ENCODE measurements around the gene TTC4. TPM values are rescaled to one million over a fixed set of nuclear protein-coding genes. Genes with fewer than 3 reads are reported as not detected.
"Not testable (repeated sequence)": the region's sequence is repeated elsewhere in the genome, so short reads cannot be mapped to it uniquely, and the experiment has no call there.

TTC4 gene
- total RNA-seq, 1 experiment from 2014 or later: 30.8 TPM

DNA sequence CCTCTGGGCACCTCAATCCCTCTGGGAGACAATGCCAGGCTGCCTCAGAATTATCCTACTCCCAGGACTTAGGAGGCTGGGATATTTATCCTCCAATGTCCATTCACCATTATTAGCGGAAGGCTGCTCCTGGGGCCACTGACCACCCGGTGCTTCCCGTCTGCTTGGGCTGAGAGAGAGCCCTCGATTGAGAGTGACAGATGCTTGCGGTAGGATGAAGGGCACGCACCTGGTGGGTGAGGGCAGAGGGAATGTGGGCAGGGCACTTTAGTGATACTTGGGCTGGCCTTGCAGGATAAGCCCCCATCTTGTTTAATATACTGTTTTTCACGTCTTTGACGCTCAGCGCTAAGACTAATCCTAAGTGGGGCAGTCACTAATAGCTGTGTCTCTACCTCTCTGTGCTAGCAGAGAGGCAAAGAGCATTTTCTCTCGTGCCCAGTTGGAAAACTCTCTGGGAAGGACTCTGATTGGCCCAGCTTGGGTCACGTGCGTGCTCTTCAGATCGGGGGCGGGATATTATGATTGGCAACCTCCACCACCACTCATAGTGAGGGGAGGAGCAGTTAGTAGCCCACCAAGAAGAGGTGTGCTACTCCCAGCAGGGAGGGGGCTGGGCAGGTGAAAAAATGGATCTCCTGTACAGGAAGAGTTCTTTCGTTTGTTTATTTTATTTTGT, 59.3 kb downstream of the TTC4 start:
- Histone ChIP-seq H2BK5ac (ENCODE audit: insufficient read length, low read length) (no peak overlapping the region), H3K23me2 (ENCODE audit: insufficient read length, low read depth, low read length, poor library complexity, severe bottlenecking) (no peaks in the 10 kb centered on the region), H3K56ac (ENCODE audit: insufficient read length, low read depth, low read length) (no peak overlapping the region), H2AK5ac (ENCODE audit: insufficient read length, low read length) (no peak overlapping the region), H3K79me1 (ENCODE audit: insufficient read depth, low read depth, low read length, poor library complexity, severe bottlenecking) (no peaks in the 10 kb centered on the region), H4K91ac (ENCODE audit: insufficient read length, low read depth, low read length) (no peak overlapping the region), H3K9ac (ENCODE audit: extremely low read depth, insufficient read length, low read length) (no peak overlapping the region), H3K4me1 (ENCODE audit: insufficient read depth, low read length) (no peaks in the 10 kb centered on the region), H4K5ac (ENCODE audit: insufficient read length, low read depth, low read length) (no peak overlapping the region), H3K4me2 (ENCODE audit: insufficient read depth, insufficient read length, low read length) (no peak overlapping the region), H3K79me2 (ENCODE audit: insufficient read depth, low read length) (no peaks in the 10 kb centered on the region), H3K23ac (ENCODE audit: insufficient read length, low read depth, low read length) (no peak overlapping the region), H3K14ac (ENCODE audit: insufficient read depth, low read length) (no peak overlapping the region), H3T11ph (ENCODE audit: low read length) (no peak overlapping the region), H2BK15ac (ENCODE audit: low read depth, low read length) (no peak overlapping the region), H2BK20ac (ENCODE audit: low read depth, low read length, poor library complexity, severe bottlenecking) (no peak overlapping the region), H3K27me3 (ENCODE audit: insufficient read depth, low read length) (no peaks in the 10 kb centered on the region), H3K9me3 (ENCODE audit: control insufficient read depth, low read depth, low read length) (no peaks in the 10 kb centered on the region), H2BK120ac (ENCODE audit: low read depth, low read length, poor library complexity, severe bottlenecking) (no peak overlapping the region), H2AFZ (ENCODE audit: low read length) (no peak overlapping the region), H3K27ac (ENCODE audit: insufficient read length, low read depth, low read length) (no peak overlapping the region), H2BK12ac (ENCODE audit: insufficient read length, low read depth, low read length) (no peak overlapping the region), H4K20me1 (ENCODE audit: control insufficient read depth, insufficient read depth, insufficient read length) (no peaks in the 10 kb centered on the region), H4K8ac (replicated peaks; ENCODE audit: insufficient read length, low read depth, low read length) (no peak overlapping the region), H3K4ac (ENCODE audit: low read depth, low read length) (no peak overlapping the region), H3K18ac (ENCODE audit: insufficient read length, low read depth, low read length) (no peak overlapping the region)
- H3K4me1 Mint-ChIP-seq: peaks cover 7 to 16% of the 10 kb centered on the region in 2 experiments
- DNase-seq: peak; percentile 92
- TF ChIP-seq, protein P1, sequence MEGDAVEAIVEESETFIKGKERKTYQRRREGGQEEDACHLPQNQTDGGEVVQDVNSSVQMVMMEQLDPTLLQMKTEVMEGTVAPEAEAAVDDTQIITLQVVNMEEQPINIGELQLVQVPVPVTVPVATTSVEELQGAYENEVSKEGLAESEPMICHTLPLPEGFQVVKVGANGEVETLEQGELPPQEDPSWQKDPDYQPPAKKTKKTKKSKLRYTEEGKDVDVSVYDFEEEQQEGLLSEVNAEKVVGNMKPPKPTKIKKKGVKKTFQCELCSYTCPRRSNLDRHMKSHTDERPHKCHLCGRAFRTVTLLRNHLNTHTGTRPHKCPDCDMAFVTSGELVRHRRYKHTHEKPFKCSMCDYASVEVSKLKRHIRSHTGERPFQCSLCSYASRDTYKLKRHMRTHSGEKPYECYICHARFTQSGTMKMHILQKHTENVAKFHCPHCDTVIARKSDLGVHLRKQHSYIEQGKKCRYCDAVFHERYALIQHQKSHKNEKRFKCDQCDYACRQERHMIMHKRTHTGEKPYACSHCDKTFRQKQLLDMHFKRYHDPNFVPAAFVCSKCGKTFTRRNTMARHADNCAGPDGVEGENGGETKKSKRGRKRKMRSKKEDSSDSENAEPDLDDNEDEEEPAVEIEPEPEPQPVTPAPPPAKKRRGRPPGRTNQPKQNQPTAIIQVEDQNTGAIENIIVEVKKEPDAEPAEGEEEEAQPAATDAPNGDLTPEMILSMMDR (conservative IDR thresholded peaks at IDR 0.05): no peak
- no peaks in the 10 kb centered on the region for H3K36me3 Mint-ChIP-seq (ENCODE audit: insufficient read depth in 1 of 3, low read depth in 3 of 3)
- no peak overlapping the region; a peak in 1 of 5 replicates for H3K4me3 Mint-ChIP-seq
- no CpG with 5 or more reads among the region's 15 CpGs for WGBS (ENCODE audit: extremely low coverage, insufficient read length, low lambda C conversion rate)
- H3K27ac Mint-ChIP-seq: no peak overlapping the region
- no peaks in the 10 kb centered on the region; a peak in 1 of 5 replicates for H3K9me3 Mint-ChIP-seq
- H3K27me3 Mint-ChIP-seq (ENCODE audit: low read depth): peaks cover 13% of the 10 kb centered on the region

DNA sequence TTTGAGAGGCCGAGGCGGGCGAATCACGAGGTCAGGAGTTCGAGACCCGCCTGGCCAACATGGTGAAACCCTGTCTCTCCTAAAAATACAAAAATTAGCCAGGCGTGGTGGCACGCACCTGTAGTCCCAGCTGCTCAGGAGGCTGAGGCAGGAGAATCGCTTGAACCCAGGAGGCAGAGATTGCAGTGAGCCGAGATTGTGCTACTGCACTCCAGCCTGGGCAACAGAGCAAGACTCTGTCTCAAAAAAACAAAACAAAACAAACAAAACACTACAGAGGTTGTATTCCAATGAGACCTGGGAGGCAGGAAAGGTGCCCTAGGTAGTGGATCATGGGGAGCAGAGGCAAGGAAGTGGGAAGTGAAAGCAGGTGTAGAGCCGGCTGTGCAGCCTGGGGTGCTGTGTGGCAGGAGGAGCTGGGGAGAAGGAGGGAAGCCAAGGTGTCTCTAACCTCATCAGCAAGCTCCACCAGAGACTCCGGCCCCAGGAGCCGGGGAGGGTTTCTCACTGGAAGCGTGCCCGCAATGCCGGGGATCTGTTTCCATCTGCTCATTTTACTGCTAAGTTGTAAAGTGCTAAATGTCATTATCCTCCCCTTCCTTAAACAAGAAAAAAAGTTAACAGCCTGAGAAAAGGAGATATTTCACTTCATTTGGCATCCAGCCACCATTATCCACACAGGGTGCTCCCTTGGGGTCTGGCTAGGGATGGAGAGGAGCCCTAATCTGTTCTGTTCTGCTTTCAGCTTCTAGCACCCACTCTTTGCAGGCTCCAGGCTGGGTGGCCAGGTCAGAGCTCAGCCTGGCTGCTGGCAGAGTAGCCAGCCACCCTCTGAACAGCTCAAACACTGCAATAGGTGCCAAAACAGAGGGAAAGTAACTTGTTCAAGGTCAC, 60.4 kb downstream of the TTC4 start:
- H3K23me2 ChIP-seq (ENCODE audit: insufficient read length, low read depth, low read length, poor library complexity, severe bottlenecking); H3K9me3 ChIP-seq (ENCODE audit: control insufficient read depth, low read depth, low read length); H3T11ph ChIP-seq (ENCODE audit: low read length); H2BK12ac ChIP-seq (ENCODE audit: insufficient read length, low read depth, low read length); H3K4me2 ChIP-seq (ENCODE audit: insufficient read depth, insufficient read length, low read length); H4K5ac ChIP-seq (ENCODE audit: insufficient read length, low read depth, low read length); H3K27ac ChIP-seq (ENCODE audit: insufficient read length, low read depth, low read length); H3K4ac ChIP-seq (ENCODE audit: low read depth, low read length); H3K27ac Mint-ChIP-seq; H3K4me1 ChIP-seq (ENCODE audit: insufficient read depth, low read length); DNase-seq; H3K14ac ChIP-seq (ENCODE audit: insufficient read depth, low read length); H2AFZ ChIP-seq (ENCODE audit: low read length); H3K56ac ChIP-seq (ENCODE audit: insufficient read length, low read depth, low read length); H2BK15ac ChIP-seq (ENCODE audit: low read depth, low read length); H3K18ac ChIP-seq (ENCODE audit: insufficient read length, low read depth, low read length); H3K27me3 ChIP-seq (ENCODE audit: insufficient read depth, low read length); H2BK20ac ChIP-seq (ENCODE audit: low read depth, low read length, poor library complexity, severe bottlenecking); H3K4me3 Mint-ChIP-seq; H3K79me2 ChIP-seq (ENCODE audit: insufficient read depth, low read length); H3K9me3 Mint-ChIP-seq; H4K20me1 ChIP-seq (ENCODE audit: control insufficient read depth, insufficient read depth, insufficient read length); H3K79me1 ChIP-seq (ENCODE audit: insufficient read depth, low read depth, low read length, poor library complexity, severe bottlenecking); H2BK120ac ChIP-seq (ENCODE audit: low read depth, low read length, poor library complexity, severe bottlenecking); H3K9ac ChIP-seq (ENCODE audit: extremely low read depth, insufficient read length, low read length); H4K91ac ChIP-seq (ENCODE audit: insufficient read length, low read depth, low read length); H3K36me3 Mint-ChIP-seq (ENCODE audit: insufficient read depth in 1 of 3, low read depth in 3 of 3); H3K23ac ChIP-seq (ENCODE audit: insufficient read length, low read depth, low read length); H2AK5ac ChIP-seq (ENCODE audit: insufficient read length, low read length); H4K8ac ChIP-seq (replicated peaks; ENCODE audit: insufficient read length, low read depth, low read length); H2BK5ac ChIP-seq (ENCODE audit: insufficient read length, low read length): not testable (repeated sequence)
- peaks cover 21% of the 10 kb centered on the region for H3K27me3 Mint-ChIP-seq (ENCODE audit: low read depth)
- WGBS (ENCODE audit: extremely low coverage, insufficient read length, low lambda C conversion rate): no CpG with 5 or more reads among the region's 16 CpGs
- peaks cover 7 to 19% of the 10 kb centered on the region in 2 experiments for H3K4me1 Mint-ChIP-seq
